ENCODE data around the gene PRAC2. TPM values are rescaled to one million over a fixed set of nuclear protein-coding genes. Genes with fewer than 3 reads are reported as not detected.

PRAC2 gene
- total and polyA plus RNA-seq, 2 of the 8 experiments (the other 6 are each of a cell fraction or from before 2014, with no cell fraction given) = not detected

DNA sequence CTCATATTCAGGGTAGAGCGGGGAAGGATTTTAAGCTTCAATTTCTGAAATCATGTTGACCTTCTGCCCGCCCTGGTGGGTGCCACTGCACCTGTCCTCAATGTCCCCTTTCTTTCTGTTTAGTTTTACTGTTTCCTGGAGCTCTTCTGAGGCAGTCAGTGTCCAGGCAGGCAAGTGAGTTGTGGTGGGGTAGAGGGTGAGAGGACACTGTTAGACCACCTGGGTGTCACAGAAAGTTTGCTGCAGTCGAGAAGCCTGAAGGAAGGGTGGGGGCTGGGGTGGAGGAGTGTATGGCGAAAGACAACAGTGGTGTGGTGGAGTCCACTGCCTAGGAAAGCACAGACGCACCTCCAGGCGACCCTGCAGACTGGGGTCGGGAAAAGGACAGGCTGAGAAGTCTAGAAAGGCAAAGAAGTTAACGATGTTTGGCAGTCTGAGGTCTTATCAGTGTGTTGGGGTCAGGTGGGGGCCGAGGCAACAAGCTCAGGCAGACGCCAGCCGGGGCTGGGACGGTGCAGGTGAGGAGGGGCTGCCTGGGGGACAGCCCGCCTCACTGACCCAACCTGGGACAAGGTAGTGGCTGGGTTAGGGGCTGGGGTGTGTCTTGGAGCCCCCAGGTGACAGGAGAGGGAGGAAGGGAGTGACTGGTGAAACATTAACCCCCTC is 28.9 kb downstream of the PRAC2 start:
- POLR2A ChIA-PET (ENCODE audit: partially characterized antibody) = interaction anchor here (1.3 to 1.5 kb wide), 2 partner anchors 10 to 28 kb away, joined by 3 to 6 read pairs; partner anchors contain the start of gene PRAC2

More for the DNA sequence above, 28.9 kb downstream of the PRAC2 start:
- no peak overlapping the region for H3K4me2 ChIP-seq (ENCODE audit: insufficient read depth in 1 of 2, low read depth in 2 of 2, low read length in 2 of 2)
- H2BK5ac ChIP-seq (ENCODE audit: low read depth, low read length) = no peak overlapping the region
- DNase-seq (ENCODE audit: low read depth in 1 of 2, low spot score in 2 of 2) (no peak), FAIRE-seq (no peak)
- H3K4ac ChIP-seq (replicated peaks; ENCODE audit: insufficient read length, low read depth, low read length) = no peak overlapping the region
- WGBS, 2 experiments (ENCODE audit: extremely low coverage in 1 of 2, insufficient coverage in 1 of 2, insufficient read length in 1 of 2, insufficient replicate concordance in 2 of 2, low coverage in 1 of 2, low lambda C conversion rate in 2 of 2, missing lambda C conversion rate in 1 of 2) = 11% methylated on average over 13 of the region's 13 CpGs; no CpG with 5 or more reads in 1 of the 2 experiments
- H4K20me1 ChIP-seq (replicated peaks in 1 of 2; ENCODE audit: control insufficient read depth in 1 of 2, insufficient read depth in 2 of 2, low read length in 2 of 2) = peaks cover 24 to 41% of the 10 kb centered on the region in 2 experiments
- H4K91ac ChIP-seq (replicated peaks; ENCODE audit: insufficient read length, low read length) = no peak overlapping the region
- H2BK120ac ChIP-seq (replicated peaks; ENCODE audit: low read depth, low read length) = no peak overlapping the region
- no peak overlapping the region for H3K23ac ChIP-seq (ENCODE audit: insufficient read length)
- H3K79me2 ChIP-seq (ENCODE audit: control insufficient read depth in 1 of 2, insufficient read depth in 2 of 2, low read length in 2 of 2) = no peaks in the 10 kb centered on the region
- no peak overlapping the region for H3K56ac ChIP-seq (replicated peaks; ENCODE audit: insufficient read length, low read depth, low read length)
- no peaks in the 10 kb centered on the region for H3K9me3 ChIP-seq (ENCODE audit: insufficient read depth in 2 of 2, low read depth in 1 of 2, low read length in 1 of 2)
- H3K36me3 ChIP-seq (ENCODE audit: control insufficient read depth in 2 of 4, insufficient read depth in 4 of 4, low read length in 3 of 4) = peaks cover 0 to 5% (median 0%) of the 10 kb centered on the region in 4 experiments; a peak in 1 of 8 replicates
- no peak overlapping the region for H2AFZ ChIP-seq (ENCODE audit: low read length)
- CTCF ChIA-PET (ENCODE audit: partially characterized antibody) = interaction anchor here (0.7 to 3.8 kb wide), 16 partner anchors 9 to 133 kb away, joined by 3 to 34 read pairs (median 4); partner anchors contain the start of gene PRAC2
- no peak overlapping the region for H3K18ac ChIP-seq (ENCODE audit: extremely low read depth, low read length)
- H2BK20ac ChIP-seq (ENCODE audit: low read length) = no peak overlapping the region
- no peak overlapping the region for H4K8ac ChIP-seq (ENCODE audit: extremely low read depth, insufficient read depth, low read length)
- H3K79me1 ChIP-seq (ENCODE audit: low read depth, low read length) = no peaks in the 10 kb centered on the region
- peaks cover 3 to 13% (median 6%) of the 10 kb centered on the region in 4 experiments; a peak in 6 of 7 replicates for H3K4me1 ChIP-seq (replicated peaks in 1 of 4; ENCODE audit: control insufficient read depth in 3 of 4, insufficient read depth in 4 of 4, low read length in 3 of 4)
- no peak overlapping the region for H3K27ac ChIP-seq (ENCODE audit: low read depth, low read length)
- peaks cover 2% of the 10 kb centered on the region; the same call in 1 of the 2 replicates for H3K23me2 ChIP-seq (ENCODE audit: low read depth, low read length)
- H3K14ac ChIP-seq (ENCODE audit: insufficient read length) = no peak overlapping the region
- no peak for TF ChIP-seq MAX (IDR thresholded peaks at IDR 0.05)
- TF ChIP-seq EZH2 (IDR thresholded peaks at IDR 0.05; ENCODE audit: low read depth, low read length, severe bottlenecking) = peak; percentile 58
- peak; percentile 62 for TF ChIP-seq SUZ12 (IDR thresholded peaks at IDR 0.05; ENCODE audit: low read length)
- peak; percentile 74 for TF ChIP-seq RNF2 (IDR thresholded peaks at IDR 0.05; ENCODE audit: borderline replicate concordance, low read depth, low read length, missing control alignments, poor library complexity, severe bottlenecking)
- no peak overlapping the region for H3K4me3 ChIP-seq (ENCODE audit: extremely low read depth in 1 of 4, insufficient read depth in 2 of 4, low read depth in 3 of 4, low read length in 4 of 4)
- H2AK5ac ChIP-seq (ENCODE audit: low read depth, low read length) = no peak overlapping the region
- H4K5ac ChIP-seq (ENCODE audit: insufficient read length, low read depth, low read length) = no peak overlapping the region
- H3K9ac ChIP-seq (replicated peaks in 1 of 4; ENCODE audit: extremely low read depth in 1 of 4, low read depth in 3 of 4, low read length in 3 of 4) = no peak overlapping the region
- H2BK15ac ChIP-seq (ENCODE audit: low read length) = no peak overlapping the region
- no peak overlapping the region; the same call in 1 of the 2 replicates for H2BK12ac ChIP-seq (ENCODE audit: low read depth, low read length)
- H3K27me3 ChIP-seq (replicated peaks in 1 of 4; ENCODE audit: control insufficient read depth in 3 of 4, extremely low read depth in 1 of 4, insufficient read depth in 3 of 4, low read length in 3 of 4) = peaks cover 93 to 100% (median 98%) of the 10 kb centered on the region in 4 experiments

Measured in H1 (cell line).